Activated CD4-positive, alpha-beta T cell treated with anti-CD3 and anti-CD28 coated beads, Interleukin-2, Interleukin-6, amounts not matched to agents 100 ng/mL and 50 ng/mL, durations not matched to agents 16 hours and 8 hours (primary cell): Measurements from ENCODE around the gene AIFM1.

Source experiments
- DNase-seq: peaks from one replicate; pipeline ENCODE4 v3.0.0-alpha.2; 2020

The AIFM1 gene

GRCh38 chrX:130086447-130087206 lies 79.0 kb downstream of the AIFM1 start:
- DNase-seq = peak; percentile 86

GRCh38 chrX:130085551-130086446 lies 79.8 kb downstream of the AIFM1 start:
- DNase-seq = peak; percentile 52

- DNase-seq = peak; percentile 45
These were observed 80.9 kb downstream of the AIFM1 start for GRCh38 chrX:130084631-130085237.

- DNase-seq = peak; percentile 43
These were observed 81.8 kb downstream of the AIFM1 start for GRCh38 chrX:130083656-130084382.

GRCh38 chrX:130083107-130083490 lies 82.5 kb downstream of the AIFM1 start:
- no peak for DNase-seq

GRCh38 chrX:130082244-130083106 lies 83.2 kb downstream of the AIFM1 start:
- DNase-seq = peak; percentile 91

GRCh38 chrX:130081421-130082045 lies 84.1 kb downstream of the AIFM1 start:
- DNase-seq = no peak

- no peak for DNase-seq
These were observed 84.8 kb downstream of the AIFM1 start for GRCh38 chrX:130080791-130081367.

- DNase-seq = peak; percentile 71
These were observed 85.7 kb downstream of the AIFM1 start for GRCh38 chrX:130079824-130080406.
